ENCODE data around the gene PPP1R9B.

The PPP1R9B gene

GRCh38 chr17:50087246-50087911 lies 63.1 kb downstream of the PPP1R9B start:
- DNase-seq: peak; percentile 46
